Lower leg skin (tissue), 3 donors: ENCODE measurements around the gene ZNF462.

ENCODE experiments used
- CTCF ChIP-seq, 3 donors: fragments of 450-650 bp; IDR thresholded peaks; one replicate each; pipeline ENCODE4 v1.5.1; 2016; ENCODE audit warnings: antibody characterized with exemption in 3 of 3, mild to moderate bottlenecking in 3 of 3, moderate library complexity in 2 of 3
- POLR2A ChIP-seq, 2 donors: fragments of 450-650 bp; IDR thresholded peaks; one replicate each; pipeline ENCODE4 v1.6.1; 2016 to 2017; ENCODE audit warnings: antibody characterized with exemption in 2 of 2, mild to moderate bottlenecking in 1 of 2, moderate library complexity in 1 of 2

GRCh38 chr9:107000218-107000617 is 137.3 kb downstream of the ZNF462 start:
- TF ChIP-seq CTCF (IDR thresholded peaks at IDR 0.05) (no peak), POLR2A (IDR thresholded peaks at IDR 0.05) (no peak)
